CD4-positive, alpha-beta T cell (primary cell): Measurements from ENCODE around the gene CLRN1. TPM values are rescaled to one million over a fixed set of nuclear protein-coding genes. Genes with fewer than 3 reads are reported as not detected.

Source experiments
- ATAC-seq: fragments of 200-7000 bp; cut with Tn5 transposase; one replicate; pipeline ENCODE4 v1.10.0; 2022; ENCODE audit warnings: mild to moderate bottlenecking; ENCODE audit not compliant: poor library complexity
- CTCF ChIA-PET: fragments of 350-600 bp; sonication (Branson Sonifier 250); formaldehyde crosslinking; loops from one replicate; lab custom pipeline; 2021; ENCODE audit warnings: antibody characterized with exemption, inconsistent platforms; lab: Charles Lee
- POLR2A ChIA-PET: fragments of 350-600 bp; sonication (Branson Sonifier 250); formaldehyde crosslinking; loops from one replicate; lab custom pipeline; 2021; ENCODE audit warnings: antibody characterized with exemption, inconsistent platforms; lab: Charles Lee
- DNase-seq, 14 experiments: peaks; one replicate each; pipeline ENCODE4 v3.0.0-alpha.2; 2013 to 2020; ENCODE audit warnings: mixed read lengths in 2 of 14
- H3K27ac ChIP-seq, 2 donors: one replicate each; pipeline versions ENCODE4 v1.5.1 to v1.7.0; 2013; ENCODE audit warnings: low read length in 2 of 2, low read depth in 1 of 2, mild to moderate bottlenecking in 1 of 2
- H3K27me3 ChIP-seq, 2 experiments: 1 replicate in 1 of 2; 2 replicates in 1 of 2; pipeline versions ENCODE4 v1.6.1 to v1.7.0; 2013; ENCODE audit warnings: low read length in 2 of 2, control low read depth in 1 of 2, mild to moderate bottlenecking in 1 of 2, moderate library complexity in 1 of 2; ENCODE audit not compliant: insufficient read depth in 2 of 2, control insufficient read depth in 1 of 2
- H3K36me3 ChIP-seq: one replicate; pipeline ENCODE4 v1.6.1; 2013; ENCODE audit warnings: low read length, control low read depth; ENCODE audit not compliant: insufficient read depth
- H3K4me1 ChIP-seq: one replicate; pipeline ENCODE4 v1.6.1; 2013; ENCODE audit warnings: low read length, control low read depth; ENCODE audit not compliant: insufficient read depth
- H3K4me3 ChIP-seq: one replicate; pipeline ENCODE4 v1.5.1; 2013; ENCODE audit warnings: mild to moderate bottlenecking, low read length, moderate library complexity
- H3K9me3 ChIP-seq, 2 experiments: 1 replicate in 1 of 2; 2 replicates in 1 of 2; pipeline versions ENCODE4 v1.6.1 to v1.7.0; 2013; ENCODE audit warnings: low read length in 2 of 2, mild to moderate bottlenecking in 2 of 2, control low read depth in 1 of 2, moderate library complexity in 1 of 2; ENCODE audit not compliant: control insufficient read depth in 1 of 2, insufficient read depth in 1 of 2
- H3K27ac Mint-ChIP-seq: one replicate; pipeline ENCODE4 v1.8.0; 2020; ENCODE audit warnings: mixed read lengths
- H3K27me3 Mint-ChIP-seq: one replicate; pipeline ENCODE4 v1.8.0; 2021; ENCODE audit warnings: mixed read lengths
- H3K36me3 Mint-ChIP-seq: one replicate; pipeline ENCODE4 v1.8.0; 2021; ENCODE audit warnings: low read depth, mixed read lengths
- H3K4me1 Mint-ChIP-seq: one replicate; pipeline ENCODE4 v1.8.0; 2021; ENCODE audit warnings: low read depth, mixed read lengths
- H3K4me3 Mint-ChIP-seq: one replicate; pipeline ENCODE4 v1.8.0; 2020; ENCODE audit warnings: mild to moderate bottlenecking, mixed read lengths
- H3K9me3 Mint-ChIP-seq: one replicate; pipeline ENCODE4 v1.8.0; 2020; ENCODE audit warnings: mixed read lengths
- intact Hi-C, 2 experiments: fragments of 100-400 bp; cut with DNase I in 1 of 2; cut with micrococcal nuclease in 1 of 2; formaldehyde crosslinking; loops; one replicate each; pipeline versions ENCODE4 v1.15.1 to v1.9.0; 2023 to 2025; cut with DNase I, micrococcal nuclease
- total RNA-seq, 174 experiments: library from RNA in 2 of 174; stranded (reverse) in 2 of 174; gene quantifications; one replicate each; pipeline ENCODE4 v1.2.3 and lab custom pipeline; 2021 to 2026
- TF ChIP-seq, protein P1 (sequence below): fragments of 200-600 bp; IDR thresholded peaks from one replicate; pipeline ENCODE4 v1.8.0; 2022; ENCODE audit warnings: antibody characterized with exemption, mild to moderate bottlenecking

The CLRN1 gene
- total RNA-seq, 2 experiments from 2014 or later, result not detected

DNA sequence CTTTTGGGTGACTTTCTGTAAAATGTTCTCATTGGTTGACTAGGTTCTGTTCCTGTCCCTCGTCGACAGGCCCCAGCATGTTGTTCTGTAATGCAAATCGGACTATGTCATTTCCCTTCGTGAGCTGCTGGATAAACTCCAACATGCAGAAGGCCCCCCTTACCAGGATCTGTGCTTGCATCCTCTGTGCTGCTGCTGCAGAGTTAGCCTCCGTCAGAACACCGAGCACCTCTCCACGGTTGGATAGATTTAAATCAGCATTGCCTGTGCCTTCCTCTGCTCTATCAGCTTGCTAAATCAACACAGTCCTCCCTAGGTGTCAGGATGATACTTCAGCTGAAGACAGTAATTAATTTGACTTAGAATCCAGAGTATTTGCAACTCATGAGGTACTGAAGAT is 54.6 kb downstream of the CLRN1 start:
- TF ChIP-seq, protein P1, sequence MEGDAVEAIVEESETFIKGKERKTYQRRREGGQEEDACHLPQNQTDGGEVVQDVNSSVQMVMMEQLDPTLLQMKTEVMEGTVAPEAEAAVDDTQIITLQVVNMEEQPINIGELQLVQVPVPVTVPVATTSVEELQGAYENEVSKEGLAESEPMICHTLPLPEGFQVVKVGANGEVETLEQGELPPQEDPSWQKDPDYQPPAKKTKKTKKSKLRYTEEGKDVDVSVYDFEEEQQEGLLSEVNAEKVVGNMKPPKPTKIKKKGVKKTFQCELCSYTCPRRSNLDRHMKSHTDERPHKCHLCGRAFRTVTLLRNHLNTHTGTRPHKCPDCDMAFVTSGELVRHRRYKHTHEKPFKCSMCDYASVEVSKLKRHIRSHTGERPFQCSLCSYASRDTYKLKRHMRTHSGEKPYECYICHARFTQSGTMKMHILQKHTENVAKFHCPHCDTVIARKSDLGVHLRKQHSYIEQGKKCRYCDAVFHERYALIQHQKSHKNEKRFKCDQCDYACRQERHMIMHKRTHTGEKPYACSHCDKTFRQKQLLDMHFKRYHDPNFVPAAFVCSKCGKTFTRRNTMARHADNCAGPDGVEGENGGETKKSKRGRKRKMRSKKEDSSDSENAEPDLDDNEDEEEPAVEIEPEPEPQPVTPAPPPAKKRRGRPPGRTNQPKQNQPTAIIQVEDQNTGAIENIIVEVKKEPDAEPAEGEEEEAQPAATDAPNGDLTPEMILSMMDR, result no peak
- no peak overlapping the region for H3K4me3 Mint-ChIP-seq
- Histone ChIP-seq H3K36me3 (no peaks in the 10 kb centered on the region), H3K4me1 (no peaks in the 10 kb centered on the region), H3K9me3 (no peaks in the 10 kb centered on the region), H3K27me3 (peaks cover 4% of the 10 kb centered on the region in 2 experiments), H3K4me3 (no peak overlapping the region), H3K27ac (no peak overlapping the region)
- DNase-seq (no peak), ATAC-seq (no peak)
- H3K36me3 Mint-ChIP-seq, result no peaks in the 10 kb centered on the region
- intact Hi-C loops, result no loop called here
- ChIA-PET POLR2A (no interaction called here), CTCF (no interaction called here)
- no peaks in the 10 kb centered on the region for H3K4me1 Mint-ChIP-seq
- H3K27ac Mint-ChIP-seq, result no peak overlapping the region
- no peaks in the 10 kb centered on the region for H3K9me3 Mint-ChIP-seq
- peaks cover 7% of the 10 kb centered on the region for H3K27me3 Mint-ChIP-seq

DNA sequence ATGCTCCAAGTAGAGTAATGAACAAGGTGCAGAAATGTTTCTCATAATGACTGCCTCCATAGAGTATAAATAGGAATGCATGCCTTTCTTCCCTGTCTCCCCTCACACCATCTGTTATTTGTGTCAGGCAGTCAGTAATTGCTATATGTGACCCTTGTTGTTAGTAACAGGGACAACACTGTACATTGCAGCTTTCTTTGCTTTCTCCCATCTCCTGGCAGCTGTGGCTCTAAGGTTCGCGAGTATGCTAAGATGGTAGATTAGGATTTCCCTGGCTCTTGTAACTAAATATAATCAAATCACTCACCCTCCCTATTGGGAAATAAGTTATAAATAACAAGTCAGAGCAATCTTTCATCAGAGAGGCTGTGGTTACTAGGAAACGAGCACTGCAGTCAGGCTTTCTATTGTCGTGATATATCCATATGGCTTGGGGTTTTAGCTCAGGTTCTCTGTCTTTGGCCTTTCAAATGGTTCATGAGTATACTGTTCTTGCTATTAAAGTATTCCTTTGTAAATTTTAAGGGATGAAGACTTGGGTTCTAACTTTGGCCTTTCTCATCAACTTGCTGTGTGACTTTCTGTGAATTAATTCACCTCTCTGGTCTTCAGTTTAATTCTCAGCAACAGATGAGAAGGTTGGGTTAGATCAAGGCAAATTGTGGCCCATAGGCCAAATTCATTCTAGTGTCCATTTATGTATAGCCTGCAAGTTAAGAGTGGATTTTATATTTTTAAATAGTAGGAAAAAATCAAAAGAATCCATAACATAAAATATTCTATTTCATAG is 59.2 kb downstream of the CLRN1 start:
- no peaks in the 10 kb centered on the region for H3K4me1 Mint-ChIP-seq
- Histone ChIP-seq H3K4me3 (no peak overlapping the region), H3K9me3 (no peaks in the 10 kb centered on the region), H3K27ac (no peak overlapping the region), H3K4me1 (no peaks in the 10 kb centered on the region), H3K36me3 (no peaks in the 10 kb centered on the region), H3K27me3 (no peaks in the 10 kb centered on the region)
- no peak for DNase-seq
- no peak overlapping the region for H3K4me3 Mint-ChIP-seq
- ChIA-PET CTCF (no interaction called here), POLR2A (no interaction called here)
- H3K36me3 Mint-ChIP-seq, result no peaks in the 10 kb centered on the region
- TF ChIP-seq, protein P1, result no peak
- H3K9me3 Mint-ChIP-seq, result no peaks in the 10 kb centered on the region
- no peak for ATAC-seq
- intact Hi-C loops, result no loop called here
- no peak overlapping the region for H3K27ac Mint-ChIP-seq
- peaks cover 12% of the 10 kb centered on the region for H3K27me3 Mint-ChIP-seq

DNA sequence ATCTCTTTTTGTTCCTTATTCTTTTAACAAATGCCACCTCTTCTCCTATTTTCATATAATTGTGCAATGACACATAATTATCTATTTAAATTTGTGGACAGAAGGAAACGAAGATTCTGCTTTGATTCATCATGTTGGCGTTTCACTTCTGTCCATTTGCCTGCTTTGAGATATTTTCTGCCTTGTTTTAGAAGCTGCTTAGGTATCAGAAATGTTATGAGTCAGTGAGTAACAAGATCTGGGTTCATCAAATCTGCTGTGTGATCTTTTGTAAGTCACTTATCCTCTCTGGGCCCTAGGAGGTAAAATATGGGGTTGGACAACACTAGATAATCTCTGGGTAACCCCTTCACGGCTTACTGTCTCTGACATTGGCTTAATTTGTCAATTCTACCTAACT is 60.0 kb downstream of the CLRN1 start:
- H3K36me3 ChIP-seq, result no peaks in the 10 kb centered on the region
- Mint-ChIP-seq H3K9me3 (no peaks in the 10 kb centered on the region), H3K4me1 (no peaks in the 10 kb centered on the region), H3K27me3 (peaks cover 15% of the 10 kb centered on the region), H3K27ac (no peak overlapping the region), H3K4me3 (no peak overlapping the region), H3K36me3 (no peaks in the 10 kb centered on the region)
- DNase-seq (no peak), ATAC-seq (no peak)
- no peak overlapping the region for H3K4me3 ChIP-seq
- TF ChIP-seq, protein P1, result no peak
- no peaks in the 10 kb centered on the region for H3K4me1 ChIP-seq
- intact Hi-C loops, result no loop called here
- H3K27me3 ChIP-seq, result no peaks in the 10 kb centered on the region
- ChIA-PET POLR2A (no interaction called here), CTCF (no interaction called here)
- H3K9me3 ChIP-seq, result no peaks in the 10 kb centered on the region
- H3K27ac ChIP-seq, result no peak overlapping the region
